Endothelial cell (in vitro differentiated cells): ENCODE measurements around the gene ULK1. TPM values are rescaled to one million over a fixed set of nuclear protein-coding genes. Genes with fewer than 3 reads are reported as not detected.

Source experiments
- DNase-seq: peaks from one replicate; pipeline ENCODE4 v3.0.0; 2021; ENCODE audit warnings: low spot score
- H3K27ac Mint-ChIP-seq: one replicate; pipeline ENCODE4 v1.8.0; 2021; ENCODE audit warnings: mixed read lengths, inconsistent platforms; ENCODE audit not compliant: unreplicated experiment
- H3K27me3 Mint-ChIP-seq: one replicate; pipeline ENCODE4 v1.8.0; 2021; ENCODE audit warnings: mild to moderate bottlenecking, moderate library complexity, mixed read lengths, inconsistent platforms; ENCODE audit not compliant: unreplicated experiment
- H3K36me3 Mint-ChIP-seq: one replicate; pipeline ENCODE4 v1.8.0; 2021; ENCODE audit warnings: mild to moderate bottlenecking, low read depth, mixed read lengths, inconsistent platforms; ENCODE audit not compliant: unreplicated experiment
- H3K4me1 Mint-ChIP-seq: one replicate; pipeline ENCODE4 v1.8.0; 2021; ENCODE audit warnings: mild to moderate bottlenecking, mixed read lengths, inconsistent platforms; ENCODE audit not compliant: unreplicated experiment
- H3K4me3 Mint-ChIP-seq: one replicate; pipeline ENCODE4 v1.8.0; 2021; ENCODE audit warnings: mild to moderate bottlenecking, mixed read lengths, inconsistent platforms; ENCODE audit not compliant: unreplicated experiment
- H3K9me3 Mint-ChIP-seq: one replicate; pipeline ENCODE4 v1.8.0; 2021; ENCODE audit warnings: mixed read lengths, inconsistent platforms; ENCODE audit not compliant: unreplicated experiment
- CTCF ChIP-seq: fragments of 200-600 bp; sonication (generic); IDR thresholded peaks from one replicate; pipeline ENCODE4 v1.5.0; 2021; ENCODE audit warnings: antibody characterized with exemption; ENCODE audit not compliant: unreplicated experiment
- total RNA-seq: library from RNA; stranded (reverse); fragmentation: NEBNext Ultra II Directional; extraction: Animal tissue kit (Norgen Biotek cat#: 25700); gene quantifications from one replicate; pipeline ENCODE4 v1.2.1, GENCODE V29; 2021; ENCODE audit not compliant: unreplicated experiment

Gene ULK1
- total RNA-seq, 1 donor from 2014 or later, result 53.7 TPM

- Mint-ChIP-seq H3K27ac (peak overlapping the region; percentile 41), H3K4me1 (peaks cover 8% of the 10 kb centered on the region), H3K36me3 (peaks cover 3% of the 10 kb centered on the region), H3K27me3 (peaks cover 8% of the 10 kb centered on the region), H3K4me3 (peak overlapping the region; percentile 38), H3K9me3 (no peaks in the 10 kb centered on the region)
- no peak for TF ChIP-seq CTCF
- DNase-seq, result no peak
Observed at GRCh38 chr12:131893605-131894312, 663 bp upstream of the ULK1 start.

- peaks cover 8% of the 10 kb centered on the region for H3K27me3 Mint-ChIP-seq
- TF ChIP-seq CTCF, result no peak
- no peaks in the 10 kb centered on the region for H3K4me1 Mint-ChIP-seq
- H3K27ac Mint-ChIP-seq, result no peak overlapping the region
- no peaks in the 10 kb centered on the region for H3K36me3 Mint-ChIP-seq
- no peaks in the 10 kb centered on the region for H3K9me3 Mint-ChIP-seq
- DNase-seq, result no peak
- peak overlapping the region; percentile 85 for H3K4me3 Mint-ChIP-seq
Observed at GRCh38 chr12:131894981-131895639, 688 bp downstream of the ULK1 start.

- H3K9me3 Mint-ChIP-seq, result no peaks in the 10 kb centered on the region
- H3K4me3 Mint-ChIP-seq, result peak overlapping the region; percentile 85
- H3K4me1 Mint-ChIP-seq, result no peaks in the 10 kb centered on the region
- no peak for TF ChIP-seq CTCF
- no peak for DNase-seq
- no peaks in the 10 kb centered on the region for H3K36me3 Mint-ChIP-seq
- no peak overlapping the region for H3K27ac Mint-ChIP-seq
- peaks cover 7% of the 10 kb centered on the region for H3K27me3 Mint-ChIP-seq
Observed at GRCh38 chr12:131895640-131896079, 1.2 kb downstream of the ULK1 start.

GRCh38 chr12:131896080-131896810 lies 1.8 kb downstream of the ULK1 start:
- TF ChIP-seq CTCF, result no peak
- H3K4me3 Mint-ChIP-seq, result peak overlapping the region; percentile 85
- H3K4me1 Mint-ChIP-seq, result no peaks in the 10 kb centered on the region
- H3K27ac Mint-ChIP-seq, result no peak overlapping the region
- DNase-seq, result peak; percentile 83
- no peaks in the 10 kb centered on the region for H3K9me3 Mint-ChIP-seq
- peaks cover 7% of the 10 kb centered on the region for H3K27me3 Mint-ChIP-seq
- H3K36me3 Mint-ChIP-seq, result no peaks in the 10 kb centered on the region
